Endodermal cell (in vitro differentiated cells): ENCODE results near the gene LSM12. TPM values are rescaled to one million over a fixed set of nuclear protein-coding genes. Genes with fewer than 3 reads are reported as not detected.
"Not testable (repeated sequence)": the region's sequence is repeated elsewhere in the genome, so short reads cannot be mapped to it uniquely, and the experiment has no call there.

Source experiments
- DNase-seq: peaks from one replicate; pipeline ENCODE4 v3.0.0-alpha.2; 2017
- H3K27ac ChIP-seq: 2 replicates; pipeline ENCODE4 v1.5.1; 2013; ENCODE audit warnings: mild to moderate bottlenecking, low read depth, low read length, moderate library complexity
- H3K27me3 ChIP-seq: 2 replicates; pipeline ENCODE4 v1.6.1; 2013; ENCODE audit warnings: mild to moderate bottlenecking, low read length, moderate library complexity; ENCODE audit not compliant: insufficient read depth, control insufficient read depth, poor library complexity, severe bottlenecking
- H3K36me3 ChIP-seq: 2 replicates; pipeline ENCODE4 v1.7.0; 2013; ENCODE audit warnings: mild to moderate bottlenecking, low read length, moderate library complexity; ENCODE audit not compliant: control insufficient read depth, insufficient read depth
- H3K4me1 ChIP-seq: one replicate; pipeline ENCODE4 v1.7.0; 2013; ENCODE audit warnings: low read length; ENCODE audit not compliant: control insufficient read depth, insufficient read depth
- H3K4me3 ChIP-seq: 2 replicates; pipeline ENCODE4 v1.5.1; 2013; ENCODE audit warnings: mild to moderate bottlenecking, low read length, moderate library complexity
- H3K9ac ChIP-seq: 2 replicates; pipeline ENCODE4 v1.6.1; 2013; ENCODE audit warnings: mild to moderate bottlenecking, low read length, moderate library complexity; ENCODE audit not compliant: poor library complexity, severe bottlenecking; ENCODE audit errors: extremely low read depth
- H3K9me3 ChIP-seq: 2 replicates; pipeline ENCODE4 v1.6.1; 2013; ENCODE audit warnings: mild to moderate bottlenecking, low read length, moderate library complexity; ENCODE audit not compliant: control insufficient read depth
- H3K27ac Mint-ChIP-seq: 2 replicates; pipeline ENCODE4 v1.8.0; 2020; ENCODE audit warnings: mixed read lengths
- H3K27me3 Mint-ChIP-seq: 2 replicates; pipeline ENCODE4 v1.8.0; 2021; ENCODE audit warnings: mild to moderate bottlenecking, mixed read lengths; ENCODE audit not compliant: insufficient read depth
- H3K36me3 Mint-ChIP-seq: 2 replicates; pipeline ENCODE4 v1.8.0; 2020; ENCODE audit warnings: low read depth, mixed read lengths
- H3K4me1 Mint-ChIP-seq: 2 replicates; pipeline ENCODE4 v1.8.0; 2020; ENCODE audit warnings: mixed read lengths
- H3K4me3 Mint-ChIP-seq: 2 replicates; pipeline ENCODE4 v1.8.0; 2020; ENCODE audit warnings: mild to moderate bottlenecking, moderate library complexity, mixed read lengths
- H3K9me3 Mint-ChIP-seq: 2 replicates; pipeline ENCODE4 v1.8.0; 2020; ENCODE audit warnings: mild to moderate bottlenecking, mixed read lengths
- CTCF ChIP-seq: fragments of 200-600 bp; sonication (generic); conservative IDR thresholded peaks from 2 replicates; pipeline ENCODE4 v1.5.0; 2021; ENCODE audit warnings: antibody characterized with exemption, mild to moderate bottlenecking
- WGBS, 2 experiments: methylation state at CpG; one replicate each; pipeline versions ENCODE4 v1.1.5 to v1.1.7; 2013; ENCODE audit warnings: missing lambda C conversion rate in 2 of 2, mixed read lengths in 1 of 2; ENCODE audit not compliant: insufficient coverage in 1 of 2, insufficient read length in 1 of 2; 5-methylcytosine and 5-hydroxymethylcytosine counted together
- total RNA-seq, 2 donors: library from RNA; stranded (reverse); fragmentation: NEBNext Ultra II Directional in 1 of 2; extraction: Animal tissue kit (Norgen Biotek cat#: 25700) in 1 of 2; gene quantifications; 2 replicates in 1 of 2; 3 replicates in 1 of 2; pipeline ENCODE4 v1.2.1, GENCODE V29; 2021

LSM12 gene
- total RNA-seq, 2 donors from 2014 or later, result 97.7 to 102 TPM

GRCh38 chr17:44049294-44050060 lies 17.0 kb downstream of the LSM12 start:
- Histone ChIP-seq H3K36me3 (peaks cover 76% of the 10 kb centered on the region), H3K9me3 (no peaks in the 10 kb centered on the region), H3K9ac (no peak overlapping the region), H3K27me3 (no peaks in the 10 kb centered on the region), H3K27ac (no peak overlapping the region), H3K4me3 (no peak overlapping the region), H3K4me1 (no peaks in the 10 kb centered on the region)
- Mint-ChIP-seq H3K36me3 (peaks cover 66% of the 10 kb centered on the region), H3K27me3 (no peaks in the 10 kb centered on the region), H3K4me3 (no peak overlapping the region), H3K9me3 (no peaks in the 10 kb centered on the region), H3K4me1 (peaks cover 2% of the 10 kb centered on the region), H3K27ac (no peak overlapping the region)
- no peak for TF ChIP-seq CTCF
- WGBS, 2 experiments, result 93 to 96% methylated on average over 7 to 9 of the region's 9 CpGs
- DNase-seq, result no peak

GRCh38 chr17:44046893-44047292 lies 19.6 kb downstream of the LSM12 start:
- peaks cover 54% of the 10 kb centered on the region for H3K36me3 Mint-ChIP-seq
- peaks cover 65% of the 10 kb centered on the region for H3K36me3 ChIP-seq
- H3K9me3 ChIP-seq, H3K27me3 Mint-ChIP-seq, H3K9ac ChIP-seq, DNase-seq, H3K27ac Mint-ChIP-seq, H3K4me1 ChIP-seq, H3K27ac ChIP-seq, H3K27me3 ChIP-seq, H3K4me3 ChIP-seq, H3K9me3 Mint-ChIP-seq, H3K4me3 Mint-ChIP-seq, H3K4me1 Mint-ChIP-seq: not testable (repeated sequence)
- 96 to 98% methylated on average over 6 to 7 of the region's 7 CpGs for WGBS, 2 experiments

GRCh38 chr17:44045486-44045885 lies 21.0 kb downstream of the LSM12 start:
- Mint-ChIP-seq H3K27me3 (no peaks in the 10 kb centered on the region), H3K4me3 (no peak overlapping the region), H3K36me3 (peaks cover 45% of the 10 kb centered on the region), H3K27ac (no peak overlapping the region), H3K9me3 (no peaks in the 10 kb centered on the region), H3K4me1 (peaks cover 2% of the 10 kb centered on the region)
- Histone ChIP-seq H3K27me3 (no peaks in the 10 kb centered on the region), H3K4me1 (no peaks in the 10 kb centered on the region), H3K36me3 (peaks cover 54% of the 10 kb centered on the region), H3K27ac (no peak overlapping the region), H3K9me3 (no peaks in the 10 kb centered on the region), H3K9ac (no peak overlapping the region), H3K4me3 (no peak overlapping the region)
- no peak for DNase-seq
- TF ChIP-seq CTCF, result no peak
- 85 to 93% methylated on average over 3 to 4 of the region's 4 CpGs for WGBS, 2 experiments
